ENCODE results near the gene GPR160. TPM values are rescaled to one million over a fixed set of nuclear protein-coding genes. Genes with fewer than 3 reads are reported as not detected.

Gene GPR160
- total and polyA plus RNA-seq, 4 donors: 0.99 to 7.2 (median 1.7) TPM

- TF ChIP-seq FOXA2 (IDR thresholded peaks at IDR 0.05): no peak
- no peak for TF ChIP-seq EGR1 (IDR thresholded peaks at IDR 0.05; ENCODE audit: low read depth in 2 of 2)
- no peak for TF ChIP-seq NR2F2 (IDR thresholded peaks at IDR 0.05)
- no peak for TF ChIP-seq REST (IDR thresholded peaks at IDR 0.05)
- no peak for TF ChIP-seq JUND (IDR thresholded peaks at IDR 0.05)
These were observed 71.2 kb downstream of the GPR160 start (continued) for GRCh38 chr3:170108955-170109354.

GRCh38 chr3:170109579-170110293 is 71.9 kb downstream of the GPR160 start:
- Histone ChIP-seq H3K4me1 (ENCODE audit: control insufficient read depth in 4 of 4, insufficient read depth in 4 of 4, low read length in 3 of 4) (no peaks in the 10 kb centered on the region), H3K27me3 (ENCODE audit: control insufficient read depth in 4 of 4, insufficient read depth in 4 of 4, low read length in 3 of 4) (no peaks in the 10 kb centered on the region), H3K9ac (ENCODE audit: low read depth in 1 of 2, low read length in 2 of 2) (no peak overlapping the region), H3K9me3 (ENCODE audit: control insufficient read depth in 4 of 4, low read length in 3 of 4) (no peaks in the 10 kb centered on the region), H3K27ac (ENCODE audit: low read depth in 1 of 2, low read length in 2 of 2) (no peak overlapping the region), H3K36me3 (ENCODE audit: control insufficient read depth in 4 of 4, insufficient read depth in 3 of 4, low read depth in 1 of 4, low read length in 3 of 4) (peaks cover 0 to 34% (median 20%) of the 10 kb centered on the region in 4 donors), H3K4me3 (ENCODE audit: low read depth in 1 of 3, low read length in 3 of 3) (no peak overlapping the region)
- no peak for DNase-seq (ENCODE audit: low spot score)
- 90% methylated on average over 2 of the region's 2 CpGs for WGBS
- TF ChIP-seq REST (IDR thresholded peaks at IDR 0.05): no peak
- TF ChIP-seq RAD21 (IDR thresholded peaks at IDR 0.05): no peak
- no peak for TF ChIP-seq JUND (IDR thresholded peaks at IDR 0.05)
- TF ChIP-seq YY1 (IDR thresholded peaks at IDR 0.05): no peak
- TF ChIP-seq FOXA1 (IDR thresholded peaks at IDR 0.05): no peak
- TF ChIP-seq FOXA2 (IDR thresholded peaks at IDR 0.05): no peak
- no peak for TF ChIP-seq EGR1 (IDR thresholded peaks at IDR 0.05; ENCODE audit: low read depth in 2 of 2)
- no peak for TF ChIP-seq ZBTB33 (IDR thresholded peaks at IDR 0.05)
- no peak for TF ChIP-seq TAF1 (conservative IDR thresholded peaks at IDR 0.05)
- TF ChIP-seq MAX (IDR thresholded peaks at IDR 0.05): no peak
- TF ChIP-seq SP1 (IDR thresholded peaks at IDR 0.05): no peak
- no peak for TF ChIP-seq HNF4G (IDR thresholded peaks at IDR 0.05)
- no peak for TF ChIP-seq RXRA (IDR thresholded peaks at IDR 0.05)

Measured in liver (tissue), 9 donors.